ENCODE results near the gene LPAR1.

DNA sequence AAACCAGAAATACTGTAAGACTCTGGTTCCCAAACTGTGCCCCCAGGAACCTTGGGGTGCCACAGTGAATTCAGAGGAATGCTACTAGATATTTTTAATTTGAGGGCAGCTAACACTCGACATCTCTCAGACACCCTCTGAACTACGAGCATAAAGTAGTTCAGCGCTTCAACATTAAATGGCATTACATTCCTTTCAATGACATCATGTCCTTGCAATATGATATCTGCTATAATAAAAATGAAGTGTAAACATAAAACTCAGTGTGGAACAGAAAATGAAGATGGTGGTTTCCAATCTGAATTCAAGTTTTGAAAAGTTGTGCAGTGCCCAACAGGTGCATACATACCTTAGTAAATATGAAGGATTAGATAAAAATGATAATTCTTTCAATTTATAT lies 116.1 kb downstream of the LPAR1 start:
- no peak for TF ChIP-seq POLR2A (IDR thresholded peaks at IDR 0.05; ENCODE audit: low read depth, low read length)
- no peak for TF ChIP-seq POLR2AphosphoS5 (IDR thresholded peaks at IDR 0.05; ENCODE audit: low read depth, low read length)
- no peak for TF ChIP-seq PAX5 (IDR thresholded peaks at IDR 0.05; ENCODE audit: insufficient read depth, low read length, severe bottlenecking)
- TF ChIP-seq TAF1 (IDR thresholded peaks at IDR 0.05; ENCODE audit: low read depth, low read length), result no peak

All from GM12891 (cell line).